Neural progenitor cell (in vitro differentiated cells): ENCODE results near the gene PRRG2.

Experiments
- CTCF ChIP-seq: fragments of 200-600 bp; sonication (generic); IDR thresholded peaks from 2 replicates; pipeline ENCODE4 v1.5.1; 2017; ENCODE audit warnings: antibody characterized with exemption, mild to moderate bottlenecking
- EZH2 ChIP-seq: fragments of 200-600 bp; sonication (generic); IDR thresholded peaks from 2 replicates; pipeline ENCODE4 v1.6.1; 2017; ENCODE audit warnings: antibody characterized with exemption, mild to moderate bottlenecking, moderate library complexity
- EZH2phosphoT487 ChIP-seq: fragments of 200-600 bp; sonication (generic); IDR thresholded peaks from 2 replicates; pipeline ENCODE4 v1.6.1; 2017; ENCODE audit warnings: antibody characterized with exemption

GRCh38 chr19:49601482-49602038, 20.4 kb downstream of the PRRG2 start:
- TF ChIP-seq CTCF: no peak
- TF ChIP-seq EZH2: no peak
- TF ChIP-seq EZH2phosphoT487: no peak
